ENCODE data around the gene TMED10. TPM values are rescaled to one million over a fixed set of nuclear protein-coding genes. Genes with fewer than 3 reads are reported as not detected.

The TMED10 gene
- total RNA-seq, 2 donors from 2014 or later = 261 to 325 TPM

- Histone ChIP-seq H3K4me1 (no peaks in the 10 kb centered on the region), H3K36me3 (no peaks in the 10 kb centered on the region), H3K4me3 (no peak overlapping the region), H3K27me3 (no peaks in the 10 kb centered on the region), H3K27ac (no peak overlapping the region), H3K9me3 (no peaks in the 10 kb centered on the region)
- DNase-seq (ENCODE audit: low spot score) = no peak
- TF ChIP-seq, protein P1, sequence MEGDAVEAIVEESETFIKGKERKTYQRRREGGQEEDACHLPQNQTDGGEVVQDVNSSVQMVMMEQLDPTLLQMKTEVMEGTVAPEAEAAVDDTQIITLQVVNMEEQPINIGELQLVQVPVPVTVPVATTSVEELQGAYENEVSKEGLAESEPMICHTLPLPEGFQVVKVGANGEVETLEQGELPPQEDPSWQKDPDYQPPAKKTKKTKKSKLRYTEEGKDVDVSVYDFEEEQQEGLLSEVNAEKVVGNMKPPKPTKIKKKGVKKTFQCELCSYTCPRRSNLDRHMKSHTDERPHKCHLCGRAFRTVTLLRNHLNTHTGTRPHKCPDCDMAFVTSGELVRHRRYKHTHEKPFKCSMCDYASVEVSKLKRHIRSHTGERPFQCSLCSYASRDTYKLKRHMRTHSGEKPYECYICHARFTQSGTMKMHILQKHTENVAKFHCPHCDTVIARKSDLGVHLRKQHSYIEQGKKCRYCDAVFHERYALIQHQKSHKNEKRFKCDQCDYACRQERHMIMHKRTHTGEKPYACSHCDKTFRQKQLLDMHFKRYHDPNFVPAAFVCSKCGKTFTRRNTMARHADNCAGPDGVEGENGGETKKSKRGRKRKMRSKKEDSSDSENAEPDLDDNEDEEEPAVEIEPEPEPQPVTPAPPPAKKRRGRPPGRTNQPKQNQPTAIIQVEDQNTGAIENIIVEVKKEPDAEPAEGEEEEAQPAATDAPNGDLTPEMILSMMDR (IDR thresholded peaks at IDR 0.05) = no peak
Observed at GRCh38 chr14:75208843-75209242, 32.4 kb upstream of the TMED10 start.

- no peaks in the 10 kb centered on the region for H3K36me3 ChIP-seq
- no peak overlapping the region for H3K27ac ChIP-seq
- TF ChIP-seq, protein P1 (IDR thresholded peaks at IDR 0.05) = no peak
- H3K4me1 ChIP-seq = no peaks in the 10 kb centered on the region
- H3K27me3 ChIP-seq = no peaks in the 10 kb centered on the region
- no peak overlapping the region for H3K4me3 ChIP-seq
- DNase-seq (ENCODE audit: low spot score) = no peak
- no peaks in the 10 kb centered on the region for H3K9me3 ChIP-seq
Observed at GRCh38 chr14:75206190-75206589, 29.8 kb upstream of the TMED10 start.

DNA sequence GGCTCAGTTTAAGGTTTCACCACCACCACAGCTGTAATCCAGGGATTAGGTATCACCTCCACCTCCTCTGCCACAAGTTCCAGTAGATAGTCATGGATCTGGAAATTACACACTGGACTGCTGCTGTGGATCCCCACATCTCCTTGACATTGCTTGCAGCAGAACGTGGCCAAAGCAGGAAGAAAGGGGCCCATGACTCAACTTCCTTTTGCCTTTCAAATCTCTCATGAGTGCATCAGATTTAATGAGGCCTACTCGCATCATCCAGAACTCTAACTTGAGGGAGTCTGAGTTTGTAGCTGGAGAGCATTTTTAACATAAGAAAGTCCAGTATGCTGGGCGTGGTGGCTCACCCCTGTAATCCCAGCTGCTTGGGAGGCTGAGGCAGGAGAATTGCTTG is 29.2 kb upstream of the TMED10 start:
- Histone ChIP-seq H3K27me3 (no peaks in the 10 kb centered on the region), H3K4me1 (no peaks in the 10 kb centered on the region), H3K4me3 (no peak overlapping the region), H3K9me3 (no peaks in the 10 kb centered on the region), H3K27ac (no peak overlapping the region), H3K36me3 (no peaks in the 10 kb centered on the region)
- DNase-seq (ENCODE audit: low spot score) = no peak
- TF ChIP-seq, protein P1 (IDR thresholded peaks at IDR 0.05) = no peak

DNA sequence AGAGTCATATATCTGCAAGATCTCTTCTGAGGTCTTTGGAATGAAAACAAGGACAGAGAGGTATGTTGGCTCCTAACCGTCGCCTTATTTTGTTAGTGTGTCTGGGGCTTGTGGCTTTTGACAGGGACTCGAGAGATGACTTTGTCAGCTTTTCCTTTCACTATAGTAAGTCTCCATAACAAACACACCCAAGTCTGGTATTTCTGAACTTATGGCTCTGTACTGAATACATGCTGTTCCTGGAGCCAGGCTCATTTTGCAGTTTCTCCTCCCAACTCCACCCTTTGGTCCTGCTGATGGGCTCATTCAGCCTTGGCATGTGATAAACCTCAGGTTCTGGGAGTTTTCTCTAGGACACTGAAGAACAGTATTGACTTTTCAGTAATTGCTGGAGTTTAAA is 27.7 kb upstream of the TMED10 start:
- H3K27me3 ChIP-seq = no peaks in the 10 kb centered on the region
- no peaks in the 10 kb centered on the region for H3K36me3 ChIP-seq
- DNase-seq (ENCODE audit: low spot score) = no peak
- H3K9me3 ChIP-seq = no peaks in the 10 kb centered on the region
- H3K27ac ChIP-seq = no peak overlapping the region
- no peak overlapping the region for H3K4me3 ChIP-seq
- H3K4me1 ChIP-seq = no peaks in the 10 kb centered on the region
- TF ChIP-seq, protein P1 (IDR thresholded peaks at IDR 0.05) = no peak

- H3K4me3 ChIP-seq = no peak overlapping the region
- H3K27me3 ChIP-seq = no peaks in the 10 kb centered on the region
- no peak for DNase-seq (ENCODE audit: low spot score)
- no peaks in the 10 kb centered on the region for H3K9me3 ChIP-seq
- peaks cover 0 to 10% of the 10 kb centered on the region in 2 donors for H3K4me1 ChIP-seq
- TF ChIP-seq, protein P1 (IDR thresholded peaks at IDR 0.05) = no peak
- no peak overlapping the region for H3K27ac ChIP-seq
- no peaks in the 10 kb centered on the region for H3K36me3 ChIP-seq
Observed at GRCh38 chr14:75202657-75203056, 26.2 kb upstream of the TMED10 start.

DNA sequence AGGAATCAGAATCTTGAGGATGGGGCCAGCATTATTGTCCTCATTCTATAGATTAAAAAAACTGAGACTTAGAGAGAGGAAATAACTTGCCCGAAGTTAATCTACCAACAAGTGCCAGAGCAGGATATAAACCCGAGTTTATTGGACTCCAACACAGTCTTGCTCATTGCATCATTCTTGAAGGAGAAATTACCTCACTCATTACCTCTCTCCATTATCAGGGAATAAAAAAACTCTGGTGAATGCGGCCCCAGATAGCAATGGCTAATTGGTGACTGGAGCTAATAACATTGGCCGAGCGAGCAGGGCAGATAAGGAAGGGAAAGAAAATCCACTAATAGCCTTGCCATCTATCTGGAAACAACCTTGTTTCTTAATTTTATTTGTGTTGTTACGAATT is 24.7 kb upstream of the TMED10 start:
- no peak for DNase-seq (ENCODE audit: low spot score)
- peaks cover 0 to 10% of the 10 kb centered on the region in 2 donors for H3K4me1 ChIP-seq
- no peaks in the 10 kb centered on the region for H3K9me3 ChIP-seq
- H3K27me3 ChIP-seq = no peaks in the 10 kb centered on the region
- no peak overlapping the region for H3K4me3 ChIP-seq
- H3K36me3 ChIP-seq = no peaks in the 10 kb centered on the region
- TF ChIP-seq, protein P1 (IDR thresholded peaks at IDR 0.05) = no peak
- no peak overlapping the region for H3K27ac ChIP-seq

All from right atrium auricular region (tissue), 2 donors.